ENCODE measurements around the gene KCNJ6.

Gene KCNJ6

GRCh38 chr21:37749132-37749531 lies 167.1 kb downstream of the KCNJ6 start:
- no peaks in the 10 kb centered on the region for H3K9me3 ChIP-seq (ENCODE audit: control insufficient read depth in 1 of 2, low read length in 2 of 2)
- no peaks in the 10 kb centered on the region for H3K36me3 ChIP-seq (ENCODE audit: control insufficient read depth in 1 of 2, insufficient read depth in 2 of 2, low read length in 2 of 2)
- no peak overlapping the region for H3K27ac ChIP-seq (ENCODE audit: low read depth, low read length)
- no peak overlapping the region for H3K9ac ChIP-seq (ENCODE audit: low read depth in 1 of 2, low read length in 2 of 2)
- H3K4me3 ChIP-seq (ENCODE audit: low read depth in 1 of 2, low read length in 2 of 2), result no peak overlapping the region
- H3K27me3 ChIP-seq (ENCODE audit: control insufficient read depth in 1 of 2, insufficient read depth in 2 of 2, low read length in 2 of 2), result peaks cover 0 to 10% of the 10 kb centered on the region in 2 donors
- H3K4me1 ChIP-seq (ENCODE audit: control insufficient read depth in 1 of 2, insufficient read depth in 2 of 2, low read length in 2 of 2), result no peaks in the 10 kb centered on the region

- no peaks in the 10 kb centered on the region for H3K9me3 ChIP-seq (ENCODE audit: control insufficient read depth in 1 of 2, low read length in 2 of 2)
Measured at GRCh38 chr21:37748351-37748750, 167.9 kb downstream of the KCNJ6 start.

GRCh38 chr21:37746849-37747248 lies 169.4 kb downstream of the KCNJ6 start:
- Histone ChIP-seq H3K36me3 (ENCODE audit: control insufficient read depth in 1 of 2, insufficient read depth in 2 of 2, low read length in 2 of 2) (no peaks in the 10 kb centered on the region), H3K27me3 (ENCODE audit: control insufficient read depth in 1 of 2, insufficient read depth in 2 of 2, low read length in 2 of 2) (peaks cover 0 to 10% of the 10 kb centered on the region in 2 donors), H3K4me1 (ENCODE audit: control insufficient read depth in 1 of 2, insufficient read depth in 2 of 2, low read length in 2 of 2) (no peaks in the 10 kb centered on the region), H3K9ac (ENCODE audit: low read depth in 1 of 2, low read length in 2 of 2) (no peak overlapping the region), H3K9me3 (ENCODE audit: control insufficient read depth in 1 of 2, low read length in 2 of 2) (no peaks in the 10 kb centered on the region), H3K4me3 (ENCODE audit: low read depth in 1 of 2, low read length in 2 of 2) (no peak overlapping the region), H3K27ac (ENCODE audit: low read depth, low read length) (no peak overlapping the region)

More at GRCh38 chr21:37748351-37748750, 167.9 kb downstream of the KCNJ6 start:
- Histone ChIP-seq H3K9ac (ENCODE audit: low read depth in 1 of 2, low read length in 2 of 2) (no peak overlapping the region), H3K27me3 (ENCODE audit: control insufficient read depth in 1 of 2, insufficient read depth in 2 of 2, low read length in 2 of 2) (peaks cover 0 to 10% of the 10 kb centered on the region in 2 donors), H3K4me1 (ENCODE audit: control insufficient read depth in 1 of 2, insufficient read depth in 2 of 2, low read length in 2 of 2) (no peaks in the 10 kb centered on the region), H3K27ac (ENCODE audit: low read depth, low read length) (no peak overlapping the region), H3K36me3 (ENCODE audit: control insufficient read depth in 1 of 2, insufficient read depth in 2 of 2, low read length in 2 of 2) (no peaks in the 10 kb centered on the region), H3K4me3 (ENCODE audit: low read depth in 1 of 2, low read length in 2 of 2) (no peak overlapping the region)

DNA sequence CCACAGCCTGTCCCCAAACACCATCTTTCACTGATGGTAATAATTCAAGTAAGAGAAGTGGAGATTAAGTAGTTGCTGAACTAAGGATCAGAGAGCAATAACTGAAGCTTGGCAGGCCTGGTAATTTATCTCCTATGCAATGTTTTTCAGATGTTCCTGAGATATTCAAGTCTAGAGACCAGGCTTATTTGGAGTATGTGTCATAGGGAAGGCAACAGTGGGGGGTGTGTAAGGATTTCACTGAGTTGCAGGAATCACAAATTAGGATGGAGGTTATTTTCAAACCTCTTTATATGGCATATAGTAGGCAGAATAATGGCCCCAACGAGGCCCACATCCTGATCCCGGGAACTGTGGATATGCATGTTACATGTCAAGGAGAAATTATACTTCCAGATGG lies 171.7 kb downstream of the KCNJ6 start:
- Histone ChIP-seq H3K9ac (ENCODE audit: low read depth in 1 of 2, low read length in 2 of 2) (no peak overlapping the region), H3K36me3 (ENCODE audit: control insufficient read depth in 1 of 2, insufficient read depth in 2 of 2, low read length in 2 of 2) (no peaks in the 10 kb centered on the region), H3K9me3 (ENCODE audit: control insufficient read depth in 1 of 2, low read length in 2 of 2) (no peaks in the 10 kb centered on the region), H3K4me3 (ENCODE audit: low read depth in 1 of 2, low read length in 2 of 2) (no peak overlapping the region), H3K27me3 (ENCODE audit: control insufficient read depth in 1 of 2, insufficient read depth in 2 of 2, low read length in 2 of 2) (peaks cover 0 to 10% of the 10 kb centered on the region in 2 donors), H3K27ac (ENCODE audit: low read depth, low read length) (no peak overlapping the region), H3K4me1 (ENCODE audit: control insufficient read depth in 1 of 2, insufficient read depth in 2 of 2, low read length in 2 of 2) (no peaks in the 10 kb centered on the region)

- no peaks in the 10 kb centered on the region for H3K36me3 ChIP-seq (ENCODE audit: control insufficient read depth in 1 of 2, insufficient read depth in 2 of 2, low read length in 2 of 2)
- no peak overlapping the region for H3K9ac ChIP-seq (ENCODE audit: low read depth in 1 of 2, low read length in 2 of 2)
- no peaks in the 10 kb centered on the region for H3K27me3 ChIP-seq (ENCODE audit: control insufficient read depth in 1 of 2, insufficient read depth in 2 of 2, low read length in 2 of 2)
- no peaks in the 10 kb centered on the region for H3K4me1 ChIP-seq (ENCODE audit: control insufficient read depth in 1 of 2, insufficient read depth in 2 of 2, low read length in 2 of 2)
- H3K27ac ChIP-seq (ENCODE audit: low read depth, low read length), result no peak overlapping the region
- no peaks in the 10 kb centered on the region for H3K9me3 ChIP-seq (ENCODE audit: control insufficient read depth in 1 of 2, low read length in 2 of 2)
- no peak overlapping the region for H3K4me3 ChIP-seq (ENCODE audit: low read depth in 1 of 2, low read length in 2 of 2)
Measured at GRCh38 chr21:37742532-37742931, 173.7 kb downstream of the KCNJ6 start.

DNA sequence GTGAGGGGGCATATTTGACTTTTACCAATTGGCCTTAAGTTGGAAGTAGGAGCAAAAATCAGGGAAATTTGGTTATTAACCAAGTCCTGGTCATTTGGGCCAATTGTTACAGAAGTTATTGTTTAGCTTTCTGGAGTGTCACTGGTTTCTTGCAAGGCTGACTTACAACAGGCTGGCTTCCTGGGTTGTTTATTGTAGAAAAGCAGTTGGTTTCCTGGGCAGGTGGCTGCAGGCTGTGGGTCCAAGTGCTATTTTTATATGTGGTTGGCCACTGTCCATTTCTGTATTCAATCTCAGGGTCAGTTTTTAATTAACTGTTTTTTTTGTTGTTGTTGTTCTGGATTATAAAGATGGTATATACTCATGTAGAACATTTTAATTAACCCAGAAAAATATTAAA lies 174.1 kb downstream of the KCNJ6 start:
- Histone ChIP-seq H3K4me1 (ENCODE audit: control insufficient read depth in 1 of 2, insufficient read depth in 2 of 2, low read length in 2 of 2) (no peaks in the 10 kb centered on the region), H3K4me3 (ENCODE audit: low read depth in 1 of 2, low read length in 2 of 2) (no peak overlapping the region), H3K27me3 (ENCODE audit: control insufficient read depth in 1 of 2, insufficient read depth in 2 of 2, low read length in 2 of 2) (no peaks in the 10 kb centered on the region), H3K9me3 (ENCODE audit: control insufficient read depth in 1 of 2, low read length in 2 of 2) (no peaks in the 10 kb centered on the region), H3K36me3 (ENCODE audit: control insufficient read depth in 1 of 2, insufficient read depth in 2 of 2, low read length in 2 of 2) (no peaks in the 10 kb centered on the region), H3K9ac (ENCODE audit: low read depth in 1 of 2, low read length in 2 of 2) (no peak overlapping the region), H3K27ac (ENCODE audit: low read depth, low read length) (no peak overlapping the region)

GRCh38 chr21:37737996-37738395 lies 178.3 kb downstream of the KCNJ6 start:
- no peak overlapping the region for H3K9ac ChIP-seq (ENCODE audit: low read depth in 1 of 2, low read length in 2 of 2)
- no peaks in the 10 kb centered on the region for H3K36me3 ChIP-seq (ENCODE audit: control insufficient read depth in 1 of 2, insufficient read depth in 2 of 2, low read length in 2 of 2)
- H3K27ac ChIP-seq (ENCODE audit: low read depth, low read length), result no peak overlapping the region
- H3K27me3 ChIP-seq (ENCODE audit: control insufficient read depth in 1 of 2, insufficient read depth in 2 of 2, low read length in 2 of 2), result no peaks in the 10 kb centered on the region
- H3K4me3 ChIP-seq (ENCODE audit: low read depth in 1 of 2, low read length in 2 of 2), result no peak overlapping the region
- no peaks in the 10 kb centered on the region for H3K9me3 ChIP-seq (ENCODE audit: control insufficient read depth in 1 of 2, low read length in 2 of 2)
- H3K4me1 ChIP-seq (ENCODE audit: control insufficient read depth in 1 of 2, insufficient read depth in 2 of 2, low read length in 2 of 2), result no peaks in the 10 kb centered on the region

DNA sequence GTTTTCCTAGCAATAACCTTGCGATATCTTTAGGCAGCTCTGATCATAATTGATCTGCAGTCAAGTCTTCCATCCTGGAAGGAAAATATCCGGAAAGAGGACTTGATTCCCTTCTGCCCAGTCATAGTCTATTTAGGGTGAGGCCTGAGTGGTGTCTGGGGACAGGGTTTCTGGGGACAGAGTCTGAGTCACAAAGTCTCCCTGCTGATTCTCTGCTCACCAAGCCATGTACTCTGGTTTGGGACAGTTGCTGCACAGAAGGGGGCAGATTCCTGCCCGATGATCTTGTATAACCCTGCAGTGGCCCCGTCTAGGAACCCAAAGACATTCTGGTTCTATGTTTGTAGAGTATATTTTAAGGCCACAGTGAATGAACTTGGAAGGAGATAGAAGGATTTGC lies 178.8 kb downstream of the KCNJ6 start:
- H3K36me3 ChIP-seq (ENCODE audit: control insufficient read depth in 1 of 2, insufficient read depth in 2 of 2, low read length in 2 of 2), result no peaks in the 10 kb centered on the region
- no peaks in the 10 kb centered on the region for H3K9me3 ChIP-seq (ENCODE audit: control insufficient read depth in 1 of 2, low read length in 2 of 2)
- no peak overlapping the region for H3K9ac ChIP-seq (ENCODE audit: low read depth in 1 of 2, low read length in 2 of 2)
- no peaks in the 10 kb centered on the region for H3K27me3 ChIP-seq (ENCODE audit: control insufficient read depth in 1 of 2, insufficient read depth in 2 of 2, low read length in 2 of 2)
- no peak overlapping the region for H3K27ac ChIP-seq (ENCODE audit: low read depth, low read length)
- H3K4me1 ChIP-seq (ENCODE audit: control insufficient read depth in 1 of 2, insufficient read depth in 2 of 2, low read length in 2 of 2), result no peaks in the 10 kb centered on the region
- no peak overlapping the region for H3K4me3 ChIP-seq (ENCODE audit: low read depth in 1 of 2, low read length in 2 of 2)

DNA sequence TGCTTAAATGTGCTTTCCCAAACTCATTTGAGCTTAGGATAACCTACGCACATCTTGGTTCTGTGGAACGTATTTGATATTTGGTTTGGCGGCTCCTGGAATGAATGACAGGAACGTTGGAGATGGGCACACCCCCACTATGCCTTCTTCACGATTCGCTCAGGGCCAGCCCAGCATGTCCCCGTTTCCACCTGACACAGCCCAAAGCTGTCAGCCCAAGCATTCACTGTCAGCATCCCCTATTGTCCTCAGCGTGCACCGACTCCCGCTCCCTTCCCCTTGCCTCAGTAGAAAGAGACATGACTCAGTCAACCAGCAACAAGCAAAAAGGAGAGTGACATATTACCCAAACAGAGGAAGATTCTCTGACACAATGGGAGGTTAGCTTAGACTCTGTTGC lies 181.4 kb downstream of the KCNJ6 start:
- Histone ChIP-seq H3K27ac (ENCODE audit: low read depth, low read length) (no peak overlapping the region), H3K4me1 (ENCODE audit: control insufficient read depth in 1 of 2, insufficient read depth in 2 of 2, low read length in 2 of 2) (no peaks in the 10 kb centered on the region), H3K36me3 (ENCODE audit: control insufficient read depth in 1 of 2, insufficient read depth in 2 of 2, low read length in 2 of 2) (no peaks in the 10 kb centered on the region), H3K4me3 (ENCODE audit: low read depth in 1 of 2, low read length in 2 of 2) (no peak overlapping the region), H3K9me3 (ENCODE audit: control insufficient read depth in 1 of 2, low read length in 2 of 2) (no peaks in the 10 kb centered on the region), H3K9ac (ENCODE audit: low read depth in 1 of 2, low read length in 2 of 2) (no peak overlapping the region), H3K27me3 (ENCODE audit: control insufficient read depth in 1 of 2, insufficient read depth in 2 of 2, low read length in 2 of 2) (no peaks in the 10 kb centered on the region)

DNA sequence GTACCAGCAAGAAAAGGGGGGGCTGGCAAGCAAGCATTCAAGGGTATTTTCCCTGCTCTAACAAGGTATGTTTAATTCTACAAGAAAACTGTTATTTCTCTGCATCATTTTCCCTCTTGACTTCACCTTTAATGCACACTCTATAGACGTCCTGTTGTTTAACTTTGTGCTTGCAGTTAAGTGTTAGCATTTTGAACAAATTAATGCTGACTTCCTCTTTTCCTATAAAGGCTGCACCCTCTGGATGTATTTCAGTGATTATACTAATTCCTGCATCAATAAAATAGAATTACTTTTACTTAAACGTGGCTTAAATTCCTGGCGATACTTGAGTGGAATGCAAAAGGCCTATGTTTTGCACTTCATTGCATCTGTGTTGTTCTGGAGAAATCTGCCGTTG lies 183.3 kb downstream of the KCNJ6 start:
- no peaks in the 10 kb centered on the region for H3K36me3 ChIP-seq (ENCODE audit: control insufficient read depth in 1 of 2, insufficient read depth in 2 of 2, low read length in 2 of 2)
- H3K9ac ChIP-seq (ENCODE audit: low read depth in 1 of 2, low read length in 2 of 2), result no peak overlapping the region
- H3K4me3 ChIP-seq (ENCODE audit: low read depth in 1 of 2, low read length in 2 of 2), result no peak overlapping the region
- H3K27me3 ChIP-seq (ENCODE audit: control insufficient read depth in 1 of 2, insufficient read depth in 2 of 2, low read length in 2 of 2), result no peaks in the 10 kb centered on the region
- no peaks in the 10 kb centered on the region for H3K4me1 ChIP-seq (ENCODE audit: control insufficient read depth in 1 of 2, insufficient read depth in 2 of 2, low read length in 2 of 2)
- no peak overlapping the region for H3K27ac ChIP-seq (ENCODE audit: low read depth, low read length)
- H3K9me3 ChIP-seq (ENCODE audit: control insufficient read depth in 1 of 2, low read length in 2 of 2), result no peaks in the 10 kb centered on the region

- H3K27ac ChIP-seq (ENCODE audit: low read depth, low read length), result no peak overlapping the region
- no peaks in the 10 kb centered on the region for H3K9me3 ChIP-seq (ENCODE audit: control insufficient read depth in 1 of 2, low read length in 2 of 2)
- no peaks in the 10 kb centered on the region for H3K36me3 ChIP-seq (ENCODE audit: control insufficient read depth in 1 of 2, insufficient read depth in 2 of 2, low read length in 2 of 2)
- H3K4me3 ChIP-seq (ENCODE audit: low read depth in 1 of 2, low read length in 2 of 2), result no peak overlapping the region
- no peak overlapping the region for H3K9ac ChIP-seq (ENCODE audit: low read depth in 1 of 2, low read length in 2 of 2)
- H3K27me3 ChIP-seq (ENCODE audit: control insufficient read depth in 1 of 2, insufficient read depth in 2 of 2, low read length in 2 of 2), result no peaks in the 10 kb centered on the region
- H3K4me1 ChIP-seq (ENCODE audit: control insufficient read depth in 1 of 2, insufficient read depth in 2 of 2, low read length in 2 of 2), result no peaks in the 10 kb centered on the region
Measured at GRCh38 chr21:37724201-37724600, 192.1 kb downstream of the KCNJ6 start.
